Measurements from ENCODE around the gene PTAFR.

Gene PTAFR

DNA sequence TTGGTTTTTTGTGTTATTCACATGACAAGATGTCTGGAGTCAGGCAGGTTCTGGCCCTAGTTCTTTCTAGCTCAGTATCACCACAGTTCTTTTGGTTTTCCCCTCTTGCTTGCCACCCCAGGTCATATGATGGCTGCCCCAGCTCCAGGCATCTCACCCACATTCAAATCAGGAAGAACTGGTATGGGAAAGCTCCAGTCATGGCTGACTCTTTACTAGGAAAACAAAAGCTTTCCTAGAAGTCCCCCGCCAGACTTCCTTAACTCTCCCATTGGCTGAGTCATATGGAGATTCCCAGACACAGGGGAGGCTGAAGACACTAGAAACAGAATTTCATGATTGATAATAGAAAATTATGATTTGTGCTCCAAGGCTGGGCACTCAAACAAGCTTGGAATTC is 65.9 kb downstream of the PTAFR start:
- TF ChIP-seq POLR2AphosphoS5 (IDR thresholded peaks at IDR 0.05; ENCODE audit: low read depth) = no peak
- TF ChIP-seq GABPA (IDR thresholded peaks at IDR 0.05; ENCODE audit: low read depth) = no peak
- TF ChIP-seq SPI1 (IDR thresholded peaks at IDR 0.05; ENCODE audit: borderline replicate concordance, low read depth) = no peak
- TF ChIP-seq, protein P1, sequence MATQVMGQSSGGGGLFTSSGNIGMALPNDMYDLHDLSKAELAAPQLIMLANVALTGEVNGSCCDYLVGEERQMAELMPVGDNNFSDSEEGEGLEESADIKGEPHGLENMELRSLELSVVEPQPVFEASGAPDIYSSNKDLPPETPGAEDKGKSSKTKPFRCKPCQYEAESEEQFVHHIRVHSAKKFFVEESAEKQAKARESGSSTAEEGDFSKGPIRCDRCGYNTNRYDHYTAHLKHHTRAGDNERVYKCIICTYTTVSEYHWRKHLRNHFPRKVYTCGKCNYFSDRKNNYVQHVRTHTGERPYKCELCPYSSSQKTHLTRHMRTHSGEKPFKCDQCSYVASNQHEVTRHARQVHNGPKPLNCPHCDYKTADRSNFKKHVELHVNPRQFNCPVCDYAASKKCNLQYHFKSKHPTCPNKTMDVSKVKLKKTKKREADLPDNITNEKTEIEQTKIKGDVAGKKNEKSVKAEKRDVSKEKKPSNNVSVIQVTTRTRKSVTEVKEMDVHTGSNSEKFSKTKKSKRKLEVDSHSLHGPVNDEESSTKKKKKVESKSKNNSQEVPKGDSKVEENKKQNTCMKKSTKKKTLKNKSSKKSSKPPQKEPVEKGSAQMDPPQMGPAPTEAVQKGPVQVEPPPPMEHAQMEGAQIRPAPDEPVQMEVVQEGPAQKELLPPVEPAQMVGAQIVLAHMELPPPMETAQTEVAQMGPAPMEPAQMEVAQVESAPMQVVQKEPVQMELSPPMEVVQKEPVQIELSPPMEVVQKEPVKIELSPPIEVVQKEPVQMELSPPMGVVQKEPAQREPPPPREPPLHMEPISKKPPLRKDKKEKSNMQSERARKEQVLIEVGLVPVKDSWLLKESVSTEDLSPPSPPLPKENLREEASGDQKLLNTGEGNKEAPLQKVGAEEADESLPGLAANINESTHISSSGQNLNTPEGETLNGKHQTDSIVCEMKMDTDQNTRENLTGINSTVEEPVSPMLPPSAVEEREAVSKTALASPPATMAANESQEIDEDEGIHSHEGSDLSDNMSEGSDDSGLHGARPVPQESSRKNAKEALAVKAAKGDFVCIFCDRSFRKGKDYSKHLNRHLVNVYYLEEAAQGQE (IDR thresholded peaks at IDR 0.05; ENCODE audit: insufficient replicate concordance, low read depth) = no peak
- no peak for TF ChIP-seq CTCF (IDR thresholded peaks at IDR 0.05; ENCODE audit: insufficient read depth, low read length)
- no peak for DNase-seq (ENCODE audit: low read depth in 1 of 2, low spot score in 1 of 2)

DNA sequence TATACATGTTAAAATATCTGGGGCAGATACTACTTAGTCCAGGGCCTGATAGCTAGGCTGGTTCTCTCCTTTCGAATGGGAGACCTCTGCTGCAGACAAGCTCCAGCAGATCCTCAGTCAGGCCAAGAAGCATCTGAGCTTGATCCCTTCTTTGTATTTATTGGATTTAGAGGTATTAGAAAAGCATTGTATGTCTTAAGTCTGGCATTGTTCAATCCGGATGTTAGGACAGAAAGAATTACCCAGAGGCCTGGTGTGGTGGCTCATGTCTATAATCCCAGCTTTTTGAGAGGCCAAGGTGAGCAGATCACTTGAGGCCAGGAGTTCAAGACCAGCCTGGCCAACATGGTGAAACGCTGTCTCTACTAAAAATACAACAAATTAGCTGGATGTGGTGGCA is 66.9 kb downstream of the PTAFR start:
- Histone ChIP-seq H3K27ac (replicated peaks) (no peak overlapping the region), H3K27me3 (ENCODE audit: insufficient read depth, poor library complexity, severe bottlenecking) (no peaks in the 10 kb centered on the region), H3K4me3 (replicated peaks; ENCODE audit: insufficient read depth, low read length) (no peak overlapping the region)
- TF ChIP-seq SPI1 (IDR thresholded peaks at IDR 0.05; ENCODE audit: borderline replicate concordance, low read depth) (no peak), POLR2AphosphoS5 (IDR thresholded peaks at IDR 0.05; ENCODE audit: low read depth) (no peak), GABPA (IDR thresholded peaks at IDR 0.05; ENCODE audit: low read depth) (no peak), CTCF (IDR thresholded peaks at IDR 0.05; ENCODE audit: insufficient read depth, low read length) (no peak)
- TF ChIP-seq, protein P1 (IDR thresholded peaks at IDR 0.05; ENCODE audit: insufficient replicate concordance, low read depth) = no peak
- no peak for DNase-seq (ENCODE audit: low read depth in 1 of 2, low spot score in 1 of 2)

More for the DNA sequence above, 65.9 kb downstream of the PTAFR start:
- Histone ChIP-seq H3K27ac (replicated peaks) (peak overlapping the region; percentile 83), H3K27me3 (ENCODE audit: insufficient read depth, poor library complexity, severe bottlenecking) (no peaks in the 10 kb centered on the region), H3K4me3 (replicated peaks; ENCODE audit: insufficient read depth, low read length) (no peak overlapping the region)

GRCh38 chr1:28108001-28108400 is 68.5 kb downstream of the PTAFR start:
- Histone ChIP-seq H3K4me3 (replicated peaks; ENCODE audit: insufficient read depth, low read length) (no peak overlapping the region), H3K27me3 (ENCODE audit: insufficient read depth, poor library complexity, severe bottlenecking) (no peaks in the 10 kb centered on the region), H3K27ac (replicated peaks) (peak overlapping the region; percentile 7; the same call in 1 of the 2 replicates)
- DNase-seq (ENCODE audit: low read depth in 1 of 2, low spot score in 1 of 2) = peak in 1 of 2 experiments; percentile 29
- TF ChIP-seq SPI1 (IDR thresholded peaks at IDR 0.05; ENCODE audit: borderline replicate concordance, low read depth) (peak; percentile 32; the same call in 1 of the 2 replicates), CTCF (IDR thresholded peaks at IDR 0.05; ENCODE audit: insufficient read depth, low read length) (no peak), POLR2AphosphoS5 (IDR thresholded peaks at IDR 0.05; ENCODE audit: low read depth) (no peak), GABPA (IDR thresholded peaks at IDR 0.05; ENCODE audit: low read depth) (no peak)
- TF ChIP-seq, protein P1 (IDR thresholded peaks at IDR 0.05; ENCODE audit: insufficient replicate concordance, low read depth) = no peak
